Fibroblast of skin of back (primary cell): ENCODE data around the gene ASB8.
A peak's percentile ranks its signal among the peaks of the same experiment; 100 is the strongest.
"Not testable (repeated sequence)": the region's sequence is repeated elsewhere in the genome, so short reads cannot be mapped to it uniquely, and the experiment has no call there.

Experiments used
- DNase-seq: peaks from one replicate; pipeline ENCODE4 v3.0.0-alpha.2; 2013

The ASB8 gene

DNA sequence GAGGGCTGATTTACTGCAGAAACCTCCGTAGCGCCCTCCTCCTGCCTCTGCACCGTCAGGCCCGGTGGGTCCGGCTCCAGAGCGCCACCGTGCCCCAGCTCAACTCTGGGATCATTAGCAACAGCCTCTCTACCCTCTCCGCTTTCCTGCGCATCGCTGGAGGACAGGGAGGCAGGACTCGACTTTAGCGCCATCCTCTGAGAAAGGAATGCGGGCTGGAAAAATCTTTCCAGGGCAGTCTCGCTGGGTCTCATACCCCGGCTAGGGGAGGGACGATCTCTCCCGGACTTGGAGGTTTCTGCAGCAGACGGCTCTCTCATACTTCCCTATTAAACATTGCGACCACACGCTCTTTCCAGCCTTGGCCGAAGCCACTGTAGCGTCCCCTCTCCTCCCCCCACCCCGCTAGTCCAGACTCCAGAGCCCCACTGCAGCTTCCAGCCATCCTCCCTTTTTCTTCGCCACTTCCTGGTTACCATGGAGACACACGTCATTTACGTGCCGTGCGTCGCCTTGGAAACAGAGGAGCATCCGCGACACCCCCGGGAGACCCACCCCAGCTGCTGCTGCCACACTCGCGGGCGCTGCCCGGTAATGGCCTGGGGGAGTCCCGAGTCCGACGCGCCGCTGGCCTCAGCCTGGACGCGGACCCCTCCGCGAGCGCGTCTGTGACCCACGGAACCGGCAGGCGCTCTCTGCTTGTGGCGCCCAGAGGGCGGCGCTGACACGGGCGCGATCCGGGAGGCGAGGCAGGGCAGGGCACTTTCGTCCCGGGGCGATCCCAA lies 26.0 kb upstream of the ASB8 start, which contains the start of gene CCDC184:
TSS of gene CCDC184 (plus strand) at position 554 of the 785 bp plus-strand sequence. CDS start 479 bp downstream, outside the sequence.
- DNase-seq: peak; percentile 88

DNA sequence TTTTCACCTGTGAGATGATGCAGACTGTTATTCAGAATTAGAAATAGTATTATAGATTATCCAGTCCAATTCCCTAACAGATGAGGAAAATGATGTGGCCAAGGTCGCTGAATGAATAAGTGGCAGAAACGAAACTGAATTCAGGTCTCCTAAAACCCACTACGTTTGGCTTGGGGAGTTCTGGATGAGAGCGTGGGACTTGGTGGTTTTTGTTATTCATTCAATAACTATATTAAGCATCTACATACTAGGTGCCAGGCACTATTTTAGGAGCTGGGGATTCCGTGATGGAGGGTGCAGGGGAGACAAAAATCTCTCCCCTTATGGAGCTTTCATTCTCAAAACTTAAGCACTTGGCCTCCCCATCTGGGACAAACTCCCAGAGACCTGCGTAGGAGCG lies 25.3 kb upstream of the ASB8 start:
- no peak for DNase-seq

GRCh38 chr12:48180857-48181495 lies 23.7 kb upstream of the ASB8 start:
- no peak for DNase-seq

GRCh38 chr12:48180424-48180823 lies 23.1 kb upstream of the ASB8 start:
- DNase-seq: no peak

DNA sequence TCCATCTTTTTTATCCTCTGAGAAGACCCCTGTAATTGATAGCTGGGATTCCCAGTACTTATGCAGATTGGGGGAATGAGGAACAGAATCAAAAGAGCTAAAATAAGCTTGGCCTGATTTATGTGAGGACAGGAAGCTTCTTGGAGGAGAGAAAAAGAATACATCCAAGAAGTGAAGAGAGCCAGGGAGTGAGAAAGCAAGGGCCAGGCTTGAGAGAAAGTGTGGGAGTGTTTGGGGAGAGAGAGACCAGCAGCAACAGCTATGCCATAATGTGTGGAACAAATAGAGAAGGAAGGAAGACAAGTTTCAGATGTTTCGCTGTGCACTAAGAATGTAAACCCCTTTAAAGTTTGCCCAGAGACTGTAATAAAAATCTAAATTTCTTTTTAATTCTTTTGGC lies 22.2 kb upstream of the ASB8 start:
- no peak for DNase-seq

DNA sequence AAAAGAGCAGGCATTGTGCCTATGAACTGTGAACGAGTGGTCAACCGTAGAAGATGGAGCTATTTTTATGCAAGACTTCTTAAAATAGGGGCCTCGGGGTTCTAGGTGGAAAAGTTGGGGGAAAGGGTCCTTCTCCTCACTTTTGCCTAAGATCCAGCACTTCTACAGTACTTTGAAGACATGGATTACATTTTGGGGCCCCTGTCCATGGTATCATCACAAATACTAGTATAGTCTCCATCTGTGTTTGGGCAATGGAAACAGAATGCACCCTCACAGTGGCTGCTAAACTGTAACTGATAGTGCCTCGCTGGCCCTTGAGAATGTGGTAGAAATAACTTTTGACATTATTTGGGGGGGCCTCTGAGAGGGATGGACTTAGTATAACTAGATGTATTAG lies 20.7 kb upstream of the ASB8 start:
- DNase-seq: no peak

DNA sequence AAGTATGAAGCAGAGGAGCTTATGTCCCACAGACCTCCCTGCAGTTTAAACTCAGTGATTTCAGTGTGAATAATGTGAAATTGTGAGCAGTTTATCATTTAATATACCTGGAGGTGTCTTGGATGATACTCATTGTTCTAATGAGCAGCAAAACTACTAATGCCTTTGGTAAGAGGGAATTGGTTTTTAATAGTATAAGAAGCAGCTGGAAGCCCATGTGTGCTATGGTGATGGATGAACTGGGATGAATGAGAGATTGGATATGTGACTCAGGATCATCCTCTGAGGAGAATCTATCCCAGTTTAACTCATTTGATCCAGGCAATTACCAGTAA lies 19.1 kb upstream of the ASB8 start:
- DNase-seq: no peak

DNA sequence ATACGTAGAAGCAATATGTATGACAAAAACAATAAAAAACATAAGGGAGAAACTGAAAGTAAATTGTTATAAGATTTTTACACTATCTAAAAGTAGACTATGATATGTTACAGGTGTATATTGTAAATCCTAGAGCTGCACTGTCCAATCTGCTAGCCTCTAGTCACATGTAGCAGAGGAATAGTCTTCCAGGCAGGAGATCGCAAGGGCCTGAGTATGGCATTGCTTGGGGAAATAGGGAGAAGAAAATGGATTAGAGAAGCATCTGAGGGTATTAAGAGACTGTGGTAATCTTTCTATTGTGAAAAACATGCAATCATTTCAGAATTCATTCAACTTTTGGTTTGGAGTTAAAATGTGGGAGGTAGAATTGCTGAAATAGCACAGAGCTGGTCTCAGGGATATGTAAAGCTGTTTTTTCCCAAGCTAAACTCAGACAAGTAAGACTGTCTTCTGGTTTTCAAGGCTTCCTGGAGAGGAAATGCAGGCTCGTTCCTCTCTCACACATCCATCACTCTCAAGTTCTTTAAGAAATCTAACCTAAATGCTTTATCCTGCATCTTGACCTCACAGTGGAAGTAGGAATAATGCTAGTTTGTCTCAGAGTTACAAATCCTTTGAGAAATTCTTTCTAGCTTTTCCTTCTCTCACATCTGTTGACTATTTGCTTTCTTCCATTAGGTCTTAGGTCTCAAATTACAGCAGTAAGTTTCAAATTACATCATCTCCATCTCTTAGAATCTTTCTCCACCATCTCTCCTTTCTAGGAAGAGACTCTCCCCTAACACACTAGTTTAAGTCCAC lies 18.5 kb upstream of the ASB8 start:
- no peak for DNase-seq

DNA sequence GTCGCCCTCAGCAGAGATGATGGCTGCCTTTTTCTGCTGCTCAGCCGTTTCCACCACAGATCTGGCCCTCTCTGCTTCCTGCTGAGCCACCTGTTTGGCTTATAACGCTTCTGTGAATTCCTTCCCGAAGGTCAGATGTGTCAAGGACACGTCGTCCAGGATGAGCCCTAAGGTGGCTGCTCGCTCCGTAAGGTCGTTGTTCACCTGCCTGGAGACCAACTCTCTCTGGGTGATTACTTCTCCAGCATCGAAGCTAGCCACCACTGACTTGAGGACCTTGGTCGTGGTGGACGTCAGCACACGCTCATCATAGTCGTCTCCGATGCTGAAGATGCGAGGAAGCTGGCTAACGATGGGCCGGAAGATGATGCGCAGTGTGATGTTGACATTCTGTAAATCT lies 11.7 kb upstream of the ASB8 start:
- DNase-seq: no peak

- peak; percentile 49 for DNase-seq
Observed at GRCh38 chr12:48165089-48165981, 8.0 kb upstream of the ASB8 start.

DNA sequence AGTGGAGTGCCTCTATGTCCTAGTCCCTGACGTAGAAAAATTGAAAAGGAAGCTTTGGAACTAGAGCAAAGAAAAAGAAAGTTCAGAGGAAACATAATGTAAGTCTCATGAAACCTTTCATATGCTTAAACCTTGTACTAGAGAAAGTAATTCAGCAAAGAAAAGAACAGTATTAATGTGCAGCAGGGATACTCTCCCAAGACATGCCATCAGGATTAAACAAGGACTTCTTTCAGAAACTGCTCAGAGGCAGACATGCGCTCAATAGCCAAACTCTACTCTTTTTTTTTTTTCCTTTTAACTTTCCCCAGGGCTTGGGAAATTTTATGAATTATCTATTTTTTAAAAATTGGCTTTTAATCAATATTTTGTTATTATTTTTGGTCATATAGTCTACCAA lies 7.1 kb upstream of the ASB8 start:
- no peak for DNase-seq

DNA sequence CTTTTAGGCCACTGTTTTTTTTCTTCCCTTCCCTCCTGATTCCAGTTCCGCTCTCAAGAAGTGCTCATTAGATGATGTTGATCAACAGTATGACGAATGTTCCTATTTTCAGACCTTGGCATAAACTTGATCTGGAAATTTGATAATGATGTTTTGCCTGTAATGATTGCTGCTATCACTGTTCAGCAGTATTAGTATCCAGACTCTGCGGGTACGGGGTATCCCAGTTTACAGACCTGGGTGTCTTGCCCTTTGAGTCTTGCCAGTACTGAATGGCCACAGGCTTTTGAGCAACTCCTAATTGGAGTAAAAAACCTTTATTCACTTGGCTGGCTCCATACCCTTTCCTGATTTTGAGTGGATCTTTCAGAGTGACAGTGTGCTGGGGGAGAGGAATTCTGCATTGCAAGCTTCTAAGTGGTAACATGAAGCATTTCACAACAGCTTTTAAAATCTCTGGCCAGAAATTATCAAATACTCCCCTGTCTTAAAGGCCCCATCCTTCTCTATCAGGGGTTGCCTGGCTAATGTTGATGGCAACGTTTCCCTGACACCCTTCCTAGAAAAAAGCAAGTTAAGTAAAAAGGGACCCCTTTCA lies 5.9 kb upstream of the ASB8 start:
- no peak for DNase-seq

DNA sequence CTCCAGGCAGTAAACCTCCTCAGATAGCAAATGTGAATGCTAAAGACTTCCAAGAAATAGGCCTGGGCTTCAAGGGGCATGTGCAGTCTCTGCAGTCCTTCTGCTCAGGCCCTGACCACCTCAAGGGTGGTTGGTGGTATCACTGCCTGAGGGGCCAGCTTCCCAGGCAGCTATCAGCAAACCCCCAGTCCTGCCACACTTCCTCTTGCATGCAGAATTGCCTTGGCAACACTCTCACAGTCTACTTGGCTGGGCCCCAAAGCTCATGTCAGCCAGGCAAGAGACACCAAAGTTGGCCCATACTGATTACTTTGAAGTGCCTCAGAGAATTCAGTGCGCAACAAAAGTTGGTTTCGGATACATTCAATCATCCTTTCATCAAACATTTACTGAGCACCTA lies 3.5 kb upstream of the ASB8 start:
- DNase-seq: no peak

DNA sequence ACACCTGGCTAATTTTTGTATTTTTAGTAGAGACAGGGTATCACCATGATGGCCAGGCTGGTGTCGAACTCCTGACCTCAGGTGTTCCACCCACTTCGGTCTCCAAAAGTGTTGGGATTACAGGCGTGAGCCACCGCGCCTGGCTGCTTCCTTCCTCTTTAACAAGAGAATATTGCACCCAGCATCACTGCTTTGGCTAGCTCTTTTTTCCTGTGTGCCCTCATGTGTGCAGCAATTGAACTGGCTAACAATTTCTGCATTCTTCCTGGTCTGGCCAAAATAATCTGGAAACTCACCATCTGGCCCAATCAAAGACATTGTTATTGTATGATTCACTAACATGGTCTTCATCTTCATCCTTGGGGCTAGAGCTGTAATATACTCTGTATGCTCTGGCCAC lies 2.7 kb upstream of the ASB8 start:
- no peak for DNase-seq

DNA sequence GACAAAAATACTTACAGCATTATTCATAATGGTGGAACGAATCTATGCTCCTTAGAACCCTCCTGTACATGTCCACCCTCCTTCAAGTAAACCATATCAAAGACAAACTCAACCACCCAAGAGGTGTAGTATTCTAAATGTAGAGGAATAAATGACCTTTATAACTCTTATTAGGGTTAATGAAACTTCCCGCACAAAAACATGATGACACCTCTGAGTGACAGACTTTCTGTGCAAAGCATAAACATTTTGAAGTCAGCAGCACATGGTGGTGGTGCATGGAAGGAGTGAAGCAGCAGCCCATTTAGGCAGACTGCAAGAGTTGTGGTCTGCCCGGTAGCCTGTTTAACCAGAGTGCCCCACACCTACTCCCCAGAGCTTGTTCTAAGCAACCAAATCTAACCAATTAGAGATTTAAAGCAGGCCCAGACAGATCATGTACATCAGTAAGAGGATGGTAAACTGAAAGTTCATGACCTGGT lies 615 bp upstream of the ASB8 start:
- DNase-seq: no peak

DNA sequence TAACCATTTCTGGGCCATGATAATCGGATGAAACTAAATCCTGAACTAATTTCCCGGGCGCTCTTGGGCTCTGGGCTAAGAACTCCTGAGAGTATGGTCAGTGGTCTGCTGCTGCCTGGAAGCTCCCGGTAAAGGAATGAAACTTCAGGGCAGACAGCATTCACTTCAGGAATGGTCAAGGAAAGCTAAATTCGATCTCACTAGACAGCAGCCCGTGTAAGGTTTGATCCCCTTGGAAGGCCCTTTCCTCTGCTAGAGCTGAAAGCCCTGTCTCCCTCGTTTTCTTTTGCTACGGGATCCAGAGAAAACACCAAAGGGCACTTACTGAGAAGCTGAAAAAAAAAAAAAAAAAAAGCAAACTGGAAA lies 680 bp downstream of the ASB8 start:
- no peak for DNase-seq

- DNase-seq: not testable (repeated sequence)
Observed at GRCh38 chr12:48155786-48156185, 1.5 kb downstream of the ASB8 start.

DNA sequence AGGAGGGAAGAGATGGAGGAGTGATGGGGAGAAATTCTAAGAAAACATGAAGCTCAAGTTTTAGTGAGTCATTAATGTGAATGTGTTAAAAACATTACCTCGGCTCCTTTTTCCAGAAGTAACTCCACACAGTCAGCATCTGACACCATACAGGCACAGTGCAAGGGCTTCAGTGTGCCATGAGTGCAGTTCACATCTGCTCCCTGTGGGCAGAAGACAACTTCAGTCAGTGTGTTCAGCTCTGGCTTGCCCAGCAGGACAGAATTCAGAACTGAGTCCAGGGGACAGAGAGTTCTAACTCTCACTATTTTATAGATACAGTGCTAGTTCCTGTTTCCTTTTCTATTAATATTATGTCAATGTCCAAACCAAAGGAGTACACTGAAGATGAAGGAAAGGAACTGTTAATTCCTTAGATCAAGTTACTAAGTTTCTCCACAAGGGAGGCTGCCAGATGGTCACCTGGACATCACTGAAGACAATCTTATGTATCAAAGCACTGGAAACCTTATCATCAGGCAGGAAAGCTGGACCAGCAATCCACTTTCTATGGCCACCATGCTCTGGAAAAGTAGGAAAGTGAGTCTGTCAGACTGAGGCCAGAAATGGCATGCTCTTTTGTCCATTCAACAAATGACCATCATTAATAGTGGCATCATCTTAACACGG lies 6.1 kb downstream of the ASB8 start:
- DNase-seq: no peak

DNA sequence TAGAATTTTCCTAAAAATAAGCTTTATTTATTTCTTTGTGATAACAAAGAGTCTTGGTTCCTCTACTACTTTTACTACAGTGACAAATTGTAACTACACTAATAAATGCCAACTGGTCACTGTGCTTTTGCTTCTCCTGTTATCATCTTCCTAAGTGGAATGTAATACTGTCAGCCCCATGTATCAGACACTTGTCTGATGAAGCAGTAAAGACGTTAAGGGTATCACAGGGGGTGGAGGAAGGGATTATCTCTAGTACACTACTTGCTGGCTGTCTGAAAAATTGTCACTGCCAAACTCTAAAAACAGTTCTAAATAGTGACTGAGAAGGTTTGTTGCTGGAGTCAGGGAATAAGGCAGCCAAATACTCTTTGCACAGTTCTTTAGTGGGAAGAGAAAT lies 11.3 kb downstream of the ASB8 start:
- DNase-seq: no peak

DNA sequence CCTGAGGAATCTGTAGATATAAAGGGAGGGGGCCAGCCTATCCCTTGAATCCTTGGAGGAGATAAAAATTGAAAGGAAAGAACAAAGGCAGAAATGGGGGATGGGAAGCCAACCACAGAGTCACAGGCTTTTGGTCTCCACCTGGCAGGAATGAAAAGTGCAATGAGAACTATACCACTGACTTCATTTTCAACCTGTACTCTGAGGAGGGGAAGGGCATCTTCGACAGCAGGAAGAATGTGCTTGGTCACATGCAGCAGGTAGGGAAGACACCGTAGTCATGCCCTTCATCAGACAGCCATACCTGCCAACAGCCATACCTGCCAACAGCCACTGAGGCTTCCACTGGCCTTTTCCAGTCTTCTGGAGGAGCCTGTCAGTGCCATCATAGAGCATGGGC lies 13.4 kb downstream of the ASB8 start:
- no peak for DNase-seq
